HG02885 (cell line): ENCODE data around the gene HIPK4.
"Not testable (repeated sequence)": the region's sequence is repeated elsewhere in the genome, so short reads cannot be mapped to it uniquely, and the experiment has no call there.

Experiments used
- ATAC-seq: cut with Tn5 transposase; IDR thresholded peaks from one replicate; pipeline ENCODE4 v1.9.1; 2021; ENCODE audit warnings: mild to moderate bottlenecking; ENCODE audit not compliant: unreplicated experiment, poor library complexity

Gene HIPK4

DNA sequence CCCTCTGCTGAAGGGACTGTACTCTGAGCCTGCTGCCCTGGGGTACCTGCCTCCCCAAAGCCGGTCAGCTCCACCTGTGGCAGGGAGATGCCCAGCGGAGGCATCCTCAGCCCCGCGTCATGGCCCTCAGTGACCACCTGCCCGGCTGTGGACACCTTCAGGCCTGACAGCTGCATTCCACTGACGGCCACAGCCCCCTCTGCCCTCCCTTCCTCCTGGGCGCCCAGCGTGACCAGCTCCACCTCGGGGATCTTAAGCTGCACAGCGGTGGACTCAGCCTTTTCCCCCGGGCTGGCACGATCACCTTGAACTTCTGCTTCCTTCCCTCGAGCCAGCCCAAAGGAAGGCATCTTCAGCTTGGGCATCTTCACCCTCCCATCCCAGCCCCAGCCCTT is 4.8 kb upstream of the HIPK4 start:
- no peak for ATAC-seq

DNA sequence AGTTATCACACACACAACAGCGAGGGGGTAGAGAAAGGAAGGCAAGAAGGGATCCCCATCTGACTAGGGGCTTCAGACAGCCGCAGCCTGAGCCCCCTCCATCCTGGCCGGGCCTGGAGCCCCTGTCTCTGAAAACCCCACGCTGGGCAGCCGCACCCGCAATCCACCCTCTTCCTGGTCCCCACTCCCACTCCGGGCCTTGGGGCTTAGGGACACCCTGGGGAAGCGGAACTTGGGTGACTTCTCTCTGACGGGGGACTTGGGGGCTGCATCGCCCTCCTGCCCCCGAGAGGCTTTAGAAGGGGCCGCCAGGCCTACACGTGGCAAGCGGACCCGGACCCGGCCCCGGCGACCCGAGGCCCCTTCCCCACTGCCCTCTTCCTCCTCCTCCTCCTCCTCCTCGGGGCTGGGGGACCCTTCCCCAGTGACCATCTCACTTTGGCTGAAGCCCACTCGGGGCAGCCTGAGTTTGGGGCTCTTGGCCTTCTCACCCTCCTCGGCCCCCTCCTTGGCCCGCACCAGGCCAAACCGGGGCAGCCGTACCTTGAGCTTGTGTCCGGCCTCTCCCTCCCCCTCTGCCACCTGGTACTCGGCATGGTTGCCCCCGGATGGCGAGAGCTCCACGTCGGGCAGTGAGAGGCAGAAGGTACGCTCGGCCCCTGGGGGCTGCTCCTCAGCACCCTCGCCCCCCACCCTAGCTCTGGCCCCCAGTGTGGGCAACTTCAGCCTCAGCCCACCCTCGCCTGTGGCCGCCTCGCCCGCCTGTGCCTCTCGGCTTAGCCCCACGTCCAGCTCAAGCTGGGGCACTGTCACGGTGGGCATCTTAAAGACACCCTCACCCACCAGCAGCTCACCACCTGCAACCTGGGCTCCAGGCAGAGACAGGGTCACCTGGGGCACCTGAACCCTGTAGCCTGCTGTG is 4.2 kb upstream of the HIPK4 start:
- no peak for ATAC-seq

DNA sequence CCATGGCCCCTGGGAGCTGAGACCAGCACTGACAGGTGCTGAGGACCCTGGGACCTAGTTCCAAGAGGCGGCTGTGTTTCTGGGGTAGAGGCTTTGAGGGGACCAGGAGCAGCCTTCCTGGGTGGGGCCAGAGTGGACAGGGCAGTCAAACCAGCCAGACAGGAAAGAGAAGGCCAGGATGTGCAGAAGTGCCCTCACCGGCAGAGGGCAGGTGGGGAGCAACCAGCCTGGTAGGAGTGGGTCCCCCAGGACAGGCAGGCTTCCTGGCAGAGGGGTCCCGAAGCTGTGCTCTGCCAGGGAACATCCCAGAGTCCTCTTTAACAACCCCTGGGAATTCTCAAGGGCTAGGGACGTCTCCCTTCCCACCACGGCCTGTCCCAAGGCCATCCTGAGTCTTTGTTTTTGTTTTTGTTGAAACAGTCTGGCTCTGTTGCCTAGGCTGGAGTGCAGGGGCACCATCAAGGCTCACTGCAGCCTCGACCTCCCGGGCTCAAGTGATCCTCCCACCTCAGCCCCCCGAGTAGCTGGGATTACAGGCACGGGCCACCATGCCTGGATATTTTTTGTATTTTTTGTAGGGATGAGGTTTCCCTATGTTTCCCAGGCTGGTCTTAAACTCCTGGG is 3.0 kb upstream of the HIPK4 start:
- no peak for ATAC-seq

DNA sequence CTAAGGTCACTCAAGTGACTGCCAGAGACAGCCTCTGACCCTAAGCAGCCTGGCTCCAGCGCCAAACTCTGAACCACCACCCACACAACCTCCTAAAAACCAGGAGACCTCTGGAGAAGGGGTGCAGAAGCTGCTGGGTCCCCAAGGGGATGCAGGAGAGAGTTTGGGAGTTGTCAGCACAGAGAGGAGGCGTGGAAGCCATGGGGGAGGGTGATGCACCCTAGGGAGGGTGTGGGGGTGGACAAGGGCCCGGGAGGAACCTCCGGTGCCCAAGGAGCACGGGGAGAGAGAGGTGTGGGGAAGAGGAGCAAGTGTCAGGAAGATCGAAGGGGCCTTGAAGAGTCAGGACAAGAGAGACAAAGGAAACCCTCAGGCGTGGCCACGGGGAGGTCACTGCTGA is 2.1 kb upstream of the HIPK4 start:
- ATAC-seq: no peak

DNA sequence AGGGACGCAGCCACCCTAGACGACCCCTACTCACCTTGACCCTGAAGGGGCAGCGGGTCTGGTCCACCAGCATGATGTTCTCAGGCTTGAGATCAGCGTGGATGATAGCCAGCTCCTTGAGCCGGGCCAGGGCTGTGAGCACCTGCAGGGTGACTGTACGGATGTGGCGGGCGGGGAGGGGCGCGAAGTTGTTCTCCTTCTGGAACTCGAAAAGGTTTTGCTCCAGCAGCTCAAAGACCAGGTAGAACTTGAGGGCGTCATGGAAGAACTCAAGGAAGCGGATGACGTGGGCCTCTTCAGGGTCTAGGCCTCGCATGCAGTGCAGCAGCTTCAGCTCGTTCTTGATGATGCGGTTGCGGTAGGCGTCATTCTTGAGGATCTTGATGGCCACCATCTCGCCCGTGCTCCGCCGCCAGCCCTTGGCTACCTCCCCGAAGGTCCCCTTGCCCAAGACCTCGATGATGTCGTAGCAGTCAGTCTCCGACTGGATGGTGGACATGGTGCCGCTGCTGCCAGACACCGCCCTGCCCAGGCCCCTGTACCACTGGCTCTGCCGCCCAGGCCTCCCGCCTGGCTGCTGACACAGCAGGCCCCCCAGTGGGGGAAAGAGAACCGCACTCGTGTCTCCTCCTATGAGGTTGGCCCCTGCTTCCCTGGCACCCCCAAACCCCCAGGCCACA is 437 bp downstream of the HIPK4 start:
- ATAC-seq: no peak

DNA sequence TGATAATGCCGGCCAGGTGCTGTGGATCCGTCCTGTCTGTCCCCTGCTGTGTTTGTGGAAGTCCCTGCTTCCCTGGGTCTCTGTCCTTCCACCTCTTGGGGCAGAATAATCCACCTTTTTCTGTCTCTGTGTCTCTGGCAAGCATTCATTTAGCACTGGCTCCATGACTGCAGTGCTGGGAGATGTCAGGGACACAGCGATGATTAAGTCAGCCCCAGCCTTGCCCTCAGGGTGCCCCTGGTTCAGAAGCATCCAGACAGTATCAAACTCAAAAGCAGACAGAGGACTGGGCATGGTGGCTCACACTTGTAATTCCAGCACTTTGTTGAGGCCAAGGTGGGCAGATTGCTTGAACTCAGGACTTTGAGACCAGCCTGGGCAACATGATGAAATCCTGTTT is 1.5 kb downstream of the HIPK4 start:
- ATAC-seq: no peak

DNA sequence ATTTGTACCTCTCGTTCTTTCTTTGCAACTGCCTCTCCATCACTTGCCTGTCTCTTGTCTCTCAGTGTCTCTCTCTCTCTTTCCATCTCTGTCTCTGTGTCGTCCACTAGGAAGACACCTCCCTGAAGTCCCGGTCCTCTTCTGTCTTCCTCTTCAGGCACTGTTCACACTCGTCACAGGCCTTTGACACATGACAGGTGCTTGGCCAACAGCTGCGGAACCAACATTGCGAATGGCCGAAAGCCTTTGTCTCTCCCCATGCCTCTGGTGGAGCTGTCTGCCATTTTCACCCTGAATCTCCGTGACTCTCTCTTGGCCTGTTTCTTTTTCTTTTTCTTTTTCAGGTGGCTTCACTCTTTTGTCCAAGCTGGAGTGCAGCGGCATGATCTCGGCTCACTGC is 2.8 kb downstream of the HIPK4 start:
- ATAC-seq: no peak

DNA sequence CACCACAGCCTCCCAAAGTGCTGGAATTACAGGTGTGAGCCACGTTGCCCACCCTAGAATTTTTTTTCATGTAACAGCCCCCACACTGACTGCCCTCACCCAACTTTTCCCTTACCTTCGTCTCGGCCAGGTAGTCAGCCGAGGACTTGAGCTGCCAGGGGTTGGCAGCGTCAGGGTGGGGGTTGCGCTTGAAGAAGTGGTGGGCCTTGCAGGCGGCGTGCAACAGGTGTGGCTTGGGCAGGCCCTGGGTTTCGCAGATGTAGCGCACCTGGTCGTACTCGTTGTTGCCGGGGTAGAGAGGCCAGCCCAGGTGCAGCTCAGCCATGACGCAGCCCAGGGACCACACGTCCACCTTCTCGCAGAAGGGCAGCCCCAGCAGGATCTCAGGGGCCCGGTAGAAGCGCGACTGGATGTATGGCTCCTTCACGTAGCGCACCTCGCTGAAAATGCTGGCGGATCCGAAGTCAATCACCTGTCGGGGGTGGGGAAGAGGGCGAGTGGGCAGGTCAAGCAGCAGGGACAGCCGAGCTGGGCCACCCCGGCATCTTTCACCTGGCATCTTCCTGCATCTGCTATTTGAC is 6.2 kb downstream of the HIPK4 start:
- no peak for ATAC-seq

DNA sequence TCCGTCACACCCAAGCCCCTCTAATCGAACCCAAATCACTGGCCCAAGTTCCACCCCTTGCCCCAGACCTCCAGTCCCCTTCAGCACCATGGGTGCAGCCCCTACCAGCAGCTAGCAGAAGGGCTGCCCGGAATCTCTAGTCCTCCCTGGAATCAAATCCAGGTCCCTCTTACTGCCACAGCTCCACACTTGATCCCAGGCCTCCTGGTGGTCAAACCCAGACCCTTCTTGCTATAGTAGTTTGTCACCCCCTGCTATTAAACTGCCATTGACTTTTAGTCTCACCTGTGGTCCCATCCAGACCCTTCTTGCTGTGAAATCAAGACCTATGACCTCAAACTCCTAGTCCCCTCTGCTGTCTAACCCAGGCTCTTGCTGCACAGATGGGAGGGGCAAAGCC is 8.7 kb downstream of the HIPK4 start:
- no peak for ATAC-seq

DNA sequence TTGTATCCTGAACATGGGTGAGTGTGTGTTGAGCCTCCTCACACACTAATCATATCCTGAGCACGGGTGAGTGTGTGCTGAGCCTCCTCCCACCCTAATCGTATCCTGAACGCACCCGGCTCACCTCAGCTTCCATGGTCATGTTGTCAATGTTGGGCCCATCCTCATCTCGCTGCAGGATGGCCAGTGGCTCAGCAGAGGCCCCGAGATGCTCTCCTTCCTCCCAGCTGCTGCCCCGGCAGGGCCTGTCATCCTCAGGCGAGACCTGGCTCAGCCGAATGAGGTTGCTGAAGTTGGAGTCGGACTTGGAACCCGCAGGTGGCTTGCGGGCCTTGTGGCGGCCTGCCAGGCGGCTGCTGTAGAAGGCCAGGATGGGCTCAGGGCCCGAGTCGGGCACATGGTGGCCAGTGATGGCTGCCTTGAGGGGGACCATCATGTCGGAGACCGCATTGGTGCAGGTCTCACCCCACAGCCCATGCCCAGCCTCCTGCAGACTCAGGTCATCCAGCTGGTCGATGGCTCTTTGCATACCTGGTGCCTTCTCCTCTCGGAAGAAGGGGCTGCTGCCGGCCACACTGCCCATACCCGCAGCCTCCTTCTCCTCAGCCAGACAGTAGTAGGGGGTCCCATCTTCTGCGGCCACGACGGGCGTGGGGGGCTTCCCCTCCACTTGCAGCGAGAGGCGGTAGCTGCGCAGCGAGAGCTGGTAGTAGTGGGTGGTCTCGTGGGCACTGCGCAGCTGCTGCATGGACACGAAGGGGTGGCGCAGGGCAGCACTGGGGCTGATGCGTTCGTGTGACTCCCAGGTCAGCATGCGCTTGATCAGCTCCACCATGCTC is 9.6 kb downstream of the HIPK4 start:
- no peak for ATAC-seq

DNA sequence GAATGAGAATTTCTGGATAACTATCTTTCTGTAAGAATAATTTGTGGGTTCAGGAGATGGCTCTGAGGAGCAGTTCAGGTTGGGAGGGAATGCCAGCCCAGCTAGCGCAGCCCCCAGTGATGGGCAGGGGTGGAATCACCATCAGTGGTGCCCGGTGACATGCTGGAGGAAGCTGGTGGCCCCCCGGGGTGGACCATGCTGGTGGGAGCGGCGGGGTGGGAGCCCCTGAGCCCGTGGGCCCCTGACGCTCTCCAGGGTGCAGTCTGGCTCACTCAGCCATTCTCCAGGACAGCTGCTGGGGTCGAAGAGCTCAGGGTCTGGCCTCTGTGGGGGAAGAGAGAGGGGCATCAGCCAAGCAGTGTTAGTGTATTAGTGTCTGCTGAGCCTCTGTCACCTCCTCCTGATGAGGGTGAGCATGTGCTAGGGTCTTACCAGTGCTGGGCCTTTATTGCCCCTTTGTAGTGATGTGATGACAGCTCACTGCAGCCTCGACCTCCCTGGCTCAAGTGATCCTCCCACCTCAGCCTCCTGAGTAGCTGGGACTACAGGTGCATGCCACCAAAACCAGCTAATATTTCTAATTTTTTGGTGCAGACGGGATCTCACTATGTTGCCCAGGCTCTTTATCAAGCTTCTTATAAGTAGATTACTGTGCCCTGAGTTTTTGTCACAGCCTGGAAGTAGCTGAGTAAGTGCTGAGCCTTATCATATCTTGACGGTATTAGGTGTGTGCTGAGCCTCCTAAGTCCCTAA is 10.4 kb downstream of the HIPK4 start:
- ATAC-seq: no peak

DNA sequence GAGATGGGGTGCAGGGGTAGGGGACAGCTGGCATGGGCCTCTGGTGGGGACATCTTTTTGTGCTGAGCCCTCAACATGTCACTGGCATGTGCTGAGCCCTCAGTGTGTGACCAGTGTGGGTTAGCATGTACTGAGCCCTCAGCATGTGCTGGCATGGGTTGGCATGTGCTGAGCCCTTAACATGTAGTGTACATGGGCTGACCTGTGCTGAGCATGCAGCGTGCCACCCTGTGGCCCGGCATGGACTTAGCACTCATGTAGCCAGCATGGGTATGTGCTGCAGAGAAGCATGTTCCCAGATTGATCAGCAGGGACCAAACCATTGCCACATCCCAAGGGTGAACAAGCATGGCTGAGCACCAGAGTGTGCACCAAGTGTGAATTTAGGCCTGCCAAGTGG is 11.5 kb downstream of the HIPK4 start:
- no peak for ATAC-seq

DNA sequence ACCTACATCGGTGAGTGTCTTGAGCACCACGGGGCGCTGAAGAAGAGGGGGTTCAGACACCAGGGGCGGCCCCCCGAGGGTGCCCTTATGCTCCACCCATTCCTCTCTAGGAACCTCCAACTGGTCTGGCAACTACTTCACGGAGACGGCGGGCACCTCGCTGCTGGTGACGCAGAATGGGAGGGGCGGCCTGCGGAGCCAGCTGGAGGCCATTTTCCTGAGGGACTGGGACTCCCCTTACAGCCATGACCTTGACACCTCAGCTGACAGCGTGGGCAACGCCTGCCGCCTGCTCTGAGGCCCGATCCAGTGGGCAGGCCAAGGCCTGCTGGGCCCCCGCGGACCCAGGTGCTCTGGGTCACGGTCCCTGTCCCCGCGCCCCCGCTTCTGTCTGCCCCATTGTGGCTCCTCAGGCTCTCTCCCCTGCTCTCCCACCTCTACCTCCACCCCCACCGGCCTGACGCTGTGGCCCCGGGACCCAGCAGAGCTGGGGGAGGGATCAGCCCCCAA is 12.1 kb downstream of the HIPK4 start:
- no peak for ATAC-seq

DNA sequence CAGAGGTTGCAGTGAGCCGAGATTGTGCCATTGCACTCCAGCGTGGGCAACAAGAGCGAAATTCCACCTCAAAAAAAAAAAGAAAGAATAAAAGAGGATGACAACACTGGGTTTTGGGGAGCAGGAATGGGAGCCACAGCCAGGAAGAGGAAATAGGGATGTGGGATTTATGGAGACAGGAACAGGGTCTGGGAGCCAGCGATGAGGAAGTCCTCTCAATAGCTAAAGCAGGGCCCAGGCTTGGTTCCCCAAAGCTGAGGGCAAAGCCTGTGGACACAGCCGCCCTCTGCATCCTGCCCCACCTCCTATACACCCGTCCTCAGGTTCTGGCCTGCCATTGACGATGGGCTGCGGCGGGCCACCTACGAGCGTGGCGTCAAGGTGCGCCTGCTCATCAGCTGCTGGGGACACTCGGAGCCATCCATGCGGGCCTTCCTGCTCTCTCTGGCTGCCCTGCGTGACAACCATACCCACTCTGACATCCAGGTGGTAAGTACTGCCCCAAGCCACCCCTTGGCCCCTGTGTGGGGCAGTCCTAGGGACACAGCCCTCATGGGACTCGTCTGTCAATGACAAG is 13.6 kb downstream of the HIPK4 start:
- no peak for ATAC-seq

DNA sequence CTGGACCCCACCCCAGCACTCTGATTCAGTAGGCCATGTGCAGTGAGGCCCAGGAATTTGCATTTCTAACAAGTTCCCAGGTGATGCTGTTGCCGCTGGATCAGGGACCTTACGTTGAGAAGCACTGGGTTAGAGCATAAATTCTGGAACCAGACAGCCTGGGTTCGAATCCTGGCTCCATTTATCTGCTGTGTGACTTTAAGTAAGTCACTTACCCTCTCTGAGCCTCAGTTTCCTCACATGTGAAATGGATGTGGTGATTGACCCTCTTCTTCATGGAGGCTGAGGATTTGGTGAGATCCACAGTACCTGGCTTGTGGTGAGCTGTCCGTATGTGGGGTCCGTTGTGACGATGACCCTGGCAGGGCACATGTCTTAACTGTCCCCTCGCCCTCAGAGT is 15.9 kb downstream of the HIPK4 start:
- ATAC-seq: no peak

DNA sequence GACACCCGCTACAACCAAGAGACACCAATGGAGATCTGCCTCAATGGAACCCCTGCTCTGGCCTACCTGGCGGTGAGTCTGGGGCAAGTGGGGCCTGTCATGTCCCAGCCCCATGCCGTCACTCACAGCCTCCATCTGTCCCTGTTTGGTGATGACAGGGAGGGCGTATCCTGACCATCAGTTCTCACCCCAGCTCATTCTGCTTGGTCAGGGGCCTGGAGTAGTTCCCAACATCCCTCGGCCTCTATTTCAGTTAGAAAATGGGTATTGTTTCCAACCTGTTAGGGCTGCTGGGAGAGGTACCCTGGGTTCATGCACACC is 18.2 kb downstream of the HIPK4 start:
- ATAC-seq: no peak

DNA sequence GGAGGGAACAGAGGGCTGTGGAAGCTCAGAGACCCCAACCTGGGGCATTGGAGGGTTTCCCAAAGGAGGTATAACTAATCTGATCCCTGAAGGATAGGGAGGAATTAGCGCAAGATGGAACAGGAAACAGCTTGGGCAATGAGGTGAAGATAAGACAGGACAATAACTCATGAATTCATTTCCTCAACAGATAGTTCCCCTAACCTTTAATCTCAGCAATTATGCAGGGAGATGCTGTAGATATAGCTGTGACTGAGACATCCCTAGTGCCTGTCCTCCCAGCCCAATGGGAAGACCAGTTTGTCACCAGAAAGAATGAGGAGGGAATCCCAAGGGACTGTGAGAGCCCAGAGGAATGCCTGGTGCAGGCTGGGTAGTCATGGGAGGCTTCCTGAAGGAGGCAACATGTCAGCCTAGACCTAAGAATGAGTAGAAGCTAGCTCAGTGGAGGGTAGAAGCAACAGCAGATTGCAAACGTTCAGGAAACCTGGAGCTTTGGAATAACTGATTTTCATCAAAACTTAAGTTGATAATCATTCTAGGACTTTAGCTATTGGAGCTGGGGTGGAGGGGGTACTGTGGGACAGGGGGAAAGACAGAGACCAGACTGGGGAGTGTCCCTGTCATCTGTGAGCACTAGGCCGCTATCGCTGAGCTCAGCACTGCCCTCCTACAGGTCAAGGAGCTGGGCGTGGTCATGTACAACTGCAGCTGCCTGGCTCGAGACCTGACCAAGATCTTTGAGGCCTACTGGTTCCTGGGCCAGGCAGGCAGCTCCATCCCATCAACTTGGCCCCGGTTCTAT is 18.8 kb downstream of the HIPK4 start:
- no peak for ATAC-seq

DNA sequence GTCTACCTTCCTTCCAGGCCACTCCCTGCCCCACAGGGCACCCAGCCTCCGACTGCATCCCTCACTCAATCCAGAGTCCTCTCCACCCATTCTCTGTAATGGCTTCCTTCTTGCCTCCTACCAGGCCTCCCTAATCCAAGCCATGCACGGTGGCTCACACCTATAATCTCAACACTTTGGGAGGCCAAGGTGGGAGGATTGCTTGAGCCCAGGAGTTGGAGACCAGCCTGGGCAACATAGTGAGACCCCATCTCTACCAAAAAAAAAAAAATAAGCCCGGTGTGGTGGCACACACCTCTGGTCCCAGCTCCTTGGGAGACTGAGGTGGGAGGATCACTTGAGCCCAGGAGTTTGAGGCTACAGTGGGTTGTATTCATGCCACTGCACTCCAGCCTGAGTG is 19.7 kb downstream of the HIPK4 start:
- ATAC-seq: not testable (repeated sequence)
